H1 (cell line): ENCODE data around the gene ENTPD2. TPM values are rescaled to one million over a fixed set of nuclear protein-coding genes. Genes with fewer than 3 reads are reported as not detected.

ENCODE experiments used
- CTCF ChIA-PET: fragments of 300-600 bp; sonication (Branson Sonifier 250); formaldehyde crosslinking; loops from one replicate; lab custom pipeline; 2021; ENCODE audit not compliant: partially characterized antibody; lab: Charles Lee
- POLR2A ChIA-PET: fragments of 300-600 bp; sonication (Branson Sonifier 250); formaldehyde crosslinking; loops from one replicate; lab custom pipeline; 2021; ENCODE audit warnings: inconsistent platforms; ENCODE audit not compliant: partially characterized antibody; lab: Charles Lee
- DNase-seq, 2 experiments: peaks; one replicate each; pipeline versions ENCODE4 v3.0.0 to v3.0.0-alpha.2; 2010 to 2022; ENCODE audit warnings: low spot score in 2 of 2, low read depth in 1 of 2, mixed read lengths in 1 of 2
- FAIRE-seq: peaks from 2 replicates; lab custom pipeline; 2011; peaks lifted over from hg19 to GRCh38; lab: Jason Lieb, UNC
- H2AFZ ChIP-seq: 2 replicates; pipeline ENCODE4 v1.8.1; 2012; ENCODE audit warnings: low read length, inconsistent platforms
- H2AK5ac ChIP-seq: 2 replicates; pipeline ENCODE4 v1.6.1; 2013; ENCODE audit warnings: low read depth, low read length
- H2BK120ac ChIP-seq: replicated peaks from 2 replicates; pipeline ENCODE3; 2013; ENCODE audit warnings: low read depth, low read length, inconsistent platforms
- H2BK12ac ChIP-seq: 2 replicates; pipeline ENCODE4 v1.6.1; 2013; ENCODE audit warnings: low read depth, low read length
- H2BK15ac ChIP-seq: 2 replicates; pipeline ENCODE4 v1.6.1; 2013; ENCODE audit warnings: low read length
- H2BK20ac ChIP-seq: 2 replicates; pipeline ENCODE4 v1.6.1; 2013; ENCODE audit warnings: low read length
- H2BK5ac ChIP-seq: 2 replicates; pipeline ENCODE4 v1.6.1; 2013; ENCODE audit warnings: low read depth, low read length
- H3K14ac ChIP-seq: 2 replicates; pipeline ENCODE4 v1.6.1; 2013; ENCODE audit warnings: inconsistent platforms; ENCODE audit not compliant: insufficient read length
- H3K18ac ChIP-seq: 2 replicates; pipeline ENCODE4 v1.6.1; 2013; ENCODE audit warnings: low read length; ENCODE audit errors: extremely low read depth
- H3K23ac ChIP-seq: 2 replicates; pipeline ENCODE4 v1.6.1; 2013; ENCODE audit warnings: inconsistent platforms; ENCODE audit not compliant: insufficient read length
- H3K23me2 ChIP-seq: 2 replicates; pipeline ENCODE4 v1.6.1; 2013; ENCODE audit warnings: low read depth, low read length
- H3K27ac ChIP-seq: 2 replicates; pipeline ENCODE4 v1.6.1; 2011; ENCODE audit warnings: low read depth, low read length, inconsistent platforms
- H3K27me3 ChIP-seq, 4 experiments: replicated peaks in 1 of 4; 1 replicate in 1 of 4; 2 replicates in 3 of 4; pipeline versions ENCODE4 v1.6.1 to v1.8.1; 2011 to 2013; ENCODE audit warnings: low read length in 3 of 4, mild to moderate bottlenecking in 3 of 4, inconsistent platforms in 2 of 4, mixed read lengths in 2 of 4, moderate library complexity in 1 of 4; ENCODE audit not compliant: control insufficient read depth in 3 of 4, insufficient read depth in 3 of 4; ENCODE audit errors: extremely low read depth in 1 of 4
- H3K36me3 ChIP-seq, 4 experiments: 2 replicates each; pipeline versions ENCODE4 v1.6.1 to v1.8.1; 2011 to 2013; ENCODE audit warnings: mild to moderate bottlenecking in 4 of 4, low read length in 3 of 4, moderate library complexity in 2 of 4, control low read depth in 1 of 4, inconsistent platforms in 1 of 4; ENCODE audit not compliant: insufficient read depth in 4 of 4, control insufficient read depth in 2 of 4
- H3K4ac ChIP-seq: replicated peaks from 2 replicates; pipeline ENCODE3; 2013; ENCODE audit warnings: low read length, low read depth, mixed read lengths, inconsistent platforms; ENCODE audit not compliant: insufficient read length
- H3K4me1 ChIP-seq, 4 experiments: replicated peaks in 1 of 4; 1 replicate in 1 of 4; 2 replicates in 3 of 4; pipeline versions ENCODE4 v1.6.1 to v1.8.1; 2011 to 2013; ENCODE audit warnings: low read length in 3 of 4, inconsistent platforms in 2 of 4, mixed read lengths in 1 of 4; ENCODE audit not compliant: insufficient read depth in 4 of 4, control insufficient read depth in 3 of 4
- H3K4me2 ChIP-seq, 2 experiments: 2 replicates each; pipeline versions ENCODE4 v1.6.1 to v1.8.1; 2011 to 2013; ENCODE audit warnings: low read depth in 2 of 2, low read length in 2 of 2, control low read depth in 1 of 2, inconsistent platforms in 1 of 2, mild to moderate bottlenecking in 1 of 2; ENCODE audit not compliant: insufficient read depth in 1 of 2
- H3K4me3 ChIP-seq, 4 experiments: fragments of 200-600, 300-600 bp in 1 of 4; sonication (generic), shearing (Covaris generic), sonication (Bioruptor Twin) in 1 of 4; 2 replicates each; pipeline versions ENCODE4 v1.5.1 to v1.8.1; 2011 to 2016; ENCODE audit warnings: low read length in 4 of 4, low read depth in 3 of 4, control low read depth in 2 of 4, inconsistent platforms in 2 of 4, mild to moderate bottlenecking in 2 of 4, mixed read lengths in 1 of 4, moderate library complexity in 1 of 4; ENCODE audit not compliant: insufficient read depth in 2 of 4; ENCODE audit errors: extremely low read depth in 1 of 4
- H3K56ac ChIP-seq: replicated peaks from 2 replicates; pipeline ENCODE3; 2013; ENCODE audit warnings: low read depth, mild to moderate bottlenecking, mixed read lengths, low read length, inconsistent platforms; ENCODE audit not compliant: insufficient read length
- H3K79me1 ChIP-seq: 2 replicates; pipeline ENCODE4 v1.6.1; 2013; ENCODE audit warnings: low read depth, low read length, control low read depth
- H3K79me2 ChIP-seq, 2 experiments: 2 replicates each; pipeline versions ENCODE4 v1.6.1 to v1.8.1; 2012 to 2013; ENCODE audit warnings: low read length in 2 of 2, mild to moderate bottlenecking in 2 of 2, inconsistent platforms in 1 of 2; ENCODE audit not compliant: insufficient read depth in 2 of 2, control insufficient read depth in 1 of 2
- H3K9ac ChIP-seq, 4 experiments: replicated peaks in 1 of 4; 1 replicate in 1 of 4; 2 replicates in 3 of 4; pipeline versions ENCODE4 v1.6.1 to v1.8.1; 2011 to 2013; ENCODE audit warnings: low read depth in 3 of 4, low read length in 3 of 4, control low read depth in 2 of 4, mild to moderate bottlenecking in 2 of 4, moderate library complexity in 2 of 4, inconsistent platforms in 1 of 4; ENCODE audit errors: extremely low read depth in 1 of 4
- H3K9me3 ChIP-seq, 2 experiments: 2 replicates each; pipeline versions ENCODE4 v1.6.1 to v1.8.1; 2012 to 2013; ENCODE audit warnings: mild to moderate bottlenecking in 2 of 2, moderate library complexity in 2 of 2, control low read depth in 1 of 2, inconsistent platforms in 1 of 2, low read depth in 1 of 2, low read length in 1 of 2, mixed read lengths in 1 of 2; ENCODE audit not compliant: insufficient read depth in 2 of 2
- H4K20me1 ChIP-seq, 2 experiments: replicated peaks in 1 of 2; 2 replicates each; pipeline versions ENCODE3 to v1.8.1; 2011 to 2013; ENCODE audit warnings: inconsistent platforms in 2 of 2, low read length in 2 of 2, mild to moderate bottlenecking in 1 of 2; ENCODE audit not compliant: insufficient read depth in 2 of 2, control insufficient read depth in 1 of 2
- H4K5ac ChIP-seq: 2 replicates; pipeline ENCODE4 v1.6.1; 2013; ENCODE audit warnings: low read length, low read depth, mixed read lengths, inconsistent platforms; ENCODE audit not compliant: insufficient read length
- H4K8ac ChIP-seq: 2 replicates; pipeline ENCODE4 v1.8.0; 2013; ENCODE audit warnings: mild to moderate bottlenecking, moderate library complexity, low read length, inconsistent platforms; ENCODE audit not compliant: insufficient read depth; ENCODE audit errors: extremely low read depth
- H4K91ac ChIP-seq: replicated peaks from 2 replicates; pipeline ENCODE3; 2013; ENCODE audit warnings: low read length, mixed read lengths, inconsistent platforms; ENCODE audit not compliant: insufficient read length
- ASH2L ChIP-seq: fragments of 200-600, 300-600 bp; sonication (generic); IDR thresholded peaks from one replicate; pipeline ENCODE4 v1.7.1; 2017; ENCODE audit warnings: low read length
- BRCA1 ChIP-seq: IDR thresholded peaks from 2 replicates; pipeline ENCODE4 v1.6.1; 2012; ENCODE audit warnings: low read depth, low read length, improper control_type of control experiment
- CBX5 ChIP-seq: fragments of 300-800, 300-1000 bp; sonication (generic); IDR thresholded peaks from 2 replicates; pipeline ENCODE4 v1.7.1; 2016; ENCODE audit warnings: antibody characterized with exemption, low read length, low read depth
- CBX8 ChIP-seq: fragments of 300-800, 300-1000 bp; sonication (generic); IDR thresholded peaks from 2 replicates; pipeline ENCODE4 v1.7.1; 2016; ENCODE audit warnings: low read depth, low read length, borderline replicate concordance
- CREB1 ChIP-seq: IDR thresholded peaks from 2 replicates; pipeline ENCODE4 v1.6.1; 2012; ENCODE audit warnings: inconsistent platforms
- PHF8 ChIP-seq: fragments of 200-600 bp; sonication (generic); conservative IDR thresholded peaks from 2 replicates; pipeline ENCODE4 v1.7.1; 2012; ENCODE audit warnings: low read depth, mild to moderate bottlenecking, inconsistent platforms, low read length, moderate library complexity
- POLR2AphosphoS5 ChIP-seq: IDR thresholded peaks from 2 replicates; pipeline ENCODE4 v1.6.1; 2011; ENCODE audit warnings: low read depth, low read length
- POU5F1 ChIP-seq: IDR thresholded peaks from 2 replicates; pipeline ENCODE4 v1.6.1; 2011; ENCODE audit warnings: low read depth, mild to moderate bottlenecking, low read length, moderate library complexity
- SIX5 ChIP-seq: IDR thresholded peaks from 2 replicates; pipeline ENCODE4 v1.6.1; 2011; ENCODE audit warnings: mild to moderate bottlenecking, low read depth, low read length
- SP2 ChIP-seq: IDR thresholded peaks from 2 replicates; pipeline ENCODE4 v1.6.1; 2012; ENCODE audit warnings: mild to moderate bottlenecking, low read length, inconsistent platforms
- TBP ChIP-seq: IDR thresholded peaks from 2 replicates; pipeline ENCODE4 v1.6.1; 2011; ENCODE audit warnings: low read depth, low read length, improper control_type of control experiment
- WGBS, 2 experiments: shearing (Covaris generic) in 1 of 2; methylation state at CpG; one replicate each; pipeline versions ENCODE4 v1.1.6 to v1.1.7; 2013 to 2015; ENCODE audit warnings: low lambda C conversion rate in 2 of 2, mixed read lengths in 2 of 2, inconsistent platforms in 1 of 2, low coverage in 1 of 2, missing lambda C conversion rate in 1 of 2; ENCODE audit not compliant: insufficient replicate concordance in 2 of 2, insufficient coverage in 1 of 2, insufficient read length in 1 of 2; ENCODE audit errors: extremely low coverage in 1 of 2, missing lambda C conversion rate in 1 of 2; 5-methylcytosine and 5-hydroxymethylcytosine counted together
- polyA plus RNA-seq, 7 experiments: library from polyadenylated mRNA; depleted of rRNA in 3 of 7; stranded (reverse) in 5 of 7; unstranded in 2 of 7; fragments of >200 nt in 5 of 7; fragments of 200-250 nt in 2 of 7; gene quantifications; 1 replicate in 5 of 7; 2 replicates in 1 of 7; 4 replicates in 1 of 7; pipeline versions ENCODE4 v1.2.1 to v1.2.3, GENCODE V29; 2011 to 2013; ENCODE audit warnings: missing spikeins in 2 of 7, mixed read lengths in 2 of 7
- total RNA-seq: library from RNA; stranded (reverse); fragmentation: NEBNext Ultra II Directional; extraction: Animal tissue kit (Norgen Biotek cat#: 25700); gene quantifications from 2 replicates; pipeline ENCODE4 v1.2.1, GENCODE V29; 2021

Gene ENTPD2
- total and polyA plus RNA-seq, 2 of the 8 experiments (the other 6 are each of a cell fraction or from before 2014, with no cell fraction given) = 0.65 to 3.8 TPM

DNA sequence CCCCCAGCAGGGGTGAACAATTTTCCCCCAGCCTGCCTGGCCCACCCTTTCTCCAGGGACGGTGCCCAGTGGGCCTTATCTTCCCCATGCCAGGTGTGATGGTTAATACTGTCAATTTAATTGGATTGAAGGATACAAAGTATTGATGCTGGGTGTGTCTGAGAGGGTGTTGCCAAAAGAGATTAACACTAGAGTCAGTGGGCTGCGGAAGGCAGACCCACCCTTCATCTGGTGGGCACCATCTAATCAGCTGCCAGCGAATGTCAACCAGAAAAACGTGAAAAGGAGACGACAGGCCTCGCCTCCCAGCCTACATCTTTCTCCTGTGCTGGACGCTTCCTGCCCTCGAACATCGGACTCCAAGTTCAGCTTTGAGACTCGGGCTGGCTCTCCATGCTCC is 16.4 kb downstream of the ENTPD2 start:
- H3K79me1 ChIP-seq = no peaks in the 10 kb centered on the region
- 88% methylated on average over 10 of the region's 10 CpGs; no CpG with 5 or more reads in 1 of the 2 experiments for WGBS, 2 experiments
- H3K4me1 ChIP-seq = peaks cover 0 to 2% (median 0%) of the 10 kb centered on the region in 4 experiments; a peak in 4 of 7 replicates
- no peaks in the 10 kb centered on the region for H3K23me2 ChIP-seq
- no peak overlapping the region for H2BK15ac ChIP-seq
- no peak overlapping the region for H3K14ac ChIP-seq
- ChIA-PET POLR2A (interaction anchor here (1.8 kb wide), 1 partner anchor 26 kb away, joined by 5 read pairs; no protein-coding TSS in a partner anchor), CTCF (interaction anchor here (0.7 to 3.8 kb wide), 10 partner anchors 9 to 90 kb away, joined by 3 to 63 read pairs (median 10); partner anchors contain the start of genes ABCA2, NPDC1, PTGDS and SAPCD2)
- FAIRE-seq = no peak
- no peak overlapping the region for H3K4ac ChIP-seq
- no peak for TF ChIP-seq POLR2AphosphoS5
- no peak for TF ChIP-seq BRCA1
- TF ChIP-seq SIX5 = no peak
- no peak for TF ChIP-seq CREB1
- no peak for TF ChIP-seq CBX5
- TF ChIP-seq SP2 = no peak
- no peak for TF ChIP-seq PHF8
- no peak for TF ChIP-seq POU5F1
- TF ChIP-seq TBP = no peak
- TF ChIP-seq ASH2L = no peak
- no peak for TF ChIP-seq CBX8
- no peak overlapping the region for H4K8ac ChIP-seq
- no peaks in the 10 kb centered on the region; a peak in 3 of 7 replicates for H3K27me3 ChIP-seq
- H3K4me2 ChIP-seq = no peak overlapping the region
- no peak overlapping the region for H4K91ac ChIP-seq
- H2AFZ ChIP-seq = no peak overlapping the region
- no peak for DNase-seq
- no peak overlapping the region for H2AK5ac ChIP-seq
- H3K79me2 ChIP-seq = no peaks in the 10 kb centered on the region
- H4K5ac ChIP-seq = no peak overlapping the region
- H2BK120ac ChIP-seq = no peak overlapping the region
- peaks cover 0 to 3% (median 0%) of the 10 kb centered on the region in 4 experiments; a peak in 1 of 8 replicates for H3K36me3 ChIP-seq
- H3K56ac ChIP-seq = no peak overlapping the region
- H3K9ac ChIP-seq = no peak overlapping the region
- no peak overlapping the region for H3K18ac ChIP-seq
- no peak overlapping the region for H2BK5ac ChIP-seq
- no peaks in the 10 kb centered on the region for H3K9me3 ChIP-seq
- no peak overlapping the region for H3K4me3 ChIP-seq
- no peak overlapping the region for H3K23ac ChIP-seq
- no peak overlapping the region for H2BK12ac ChIP-seq
- peaks cover 2 to 5% of the 10 kb centered on the region in 2 experiments for H4K20me1 ChIP-seq
- no peak overlapping the region for H3K27ac ChIP-seq
- no peak overlapping the region for H2BK20ac ChIP-seq
